Measurements from ENCODE around the gene MPDU1. TPM values are rescaled to one million over a fixed set of nuclear protein-coding genes. Genes with fewer than 3 reads are reported as not detected.

MPDU1 gene
- total RNA-seq, 1 donor from 2014 or later, result 167 TPM

DNA sequence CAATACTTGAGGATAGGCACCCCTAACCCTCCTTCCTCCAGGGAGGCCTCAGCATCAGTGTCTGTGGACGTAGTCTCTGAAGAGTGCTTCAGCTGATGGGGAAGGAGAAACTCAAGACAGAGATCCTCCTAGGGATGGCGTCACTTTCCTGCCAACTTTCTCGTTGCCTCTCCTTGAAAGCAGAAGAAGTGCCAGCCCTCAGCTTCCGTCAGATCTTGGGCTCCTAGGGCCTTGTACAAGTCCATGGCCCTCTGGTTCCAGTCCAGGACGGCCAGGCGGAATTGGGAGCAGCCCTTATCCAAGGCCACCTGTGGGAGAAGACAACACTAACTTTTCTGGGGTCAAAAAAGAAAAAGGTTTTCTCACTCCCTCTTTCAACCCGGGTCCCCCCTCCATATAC, 42.7 kb downstream of the MPDU1 start:
- H3K4me3 Mint-ChIP-seq, result peak overlapping the region; percentile 95
- DNase-seq (ENCODE audit: low spot score), result no peak
- no peaks in the 10 kb centered on the region for H3K79me2 ChIP-seq (ENCODE audit: low read depth)
- H3K4me1 Mint-ChIP-seq, result peaks cover 22% of the 10 kb centered on the region
- peak overlapping the region; percentile 86 for H3K4me2 ChIP-seq
- no peaks in the 10 kb centered on the region for H3K27me3 ChIP-seq
- H3F3A ChIP-seq (ENCODE audit: low read depth), result peaks cover 13% of the 10 kb centered on the region
- H3K27ac Mint-ChIP-seq, result no peak overlapping the region
- H3K9me3 Mint-ChIP-seq, result peaks cover 2% of the 10 kb centered on the region
- peak overlapping the region; percentile 92 for H3K4me3 ChIP-seq
- no peaks in the 10 kb centered on the region for H3K36me3 ChIP-seq
- H4K20me1 ChIP-seq (ENCODE audit: low read depth), result no peaks in the 10 kb centered on the region
- H3K4me1 ChIP-seq, result peaks cover 4% of the 10 kb centered on the region
- no peaks in the 10 kb centered on the region for H3K9me3 ChIP-seq (ENCODE audit: low read depth)
- peaks cover 6% of the 10 kb centered on the region for H3K36me3 Mint-ChIP-seq
- H3K27ac ChIP-seq, result no peak overlapping the region
- no peak overlapping the region for H2AFZ ChIP-seq (replicated peaks)
- peaks cover 12% of the 10 kb centered on the region for H3K27me3 Mint-ChIP-seq (ENCODE audit: insufficient read depth, low read depth)
- no peak for TF ChIP-seq EZH2 (IDR thresholded peaks at IDR 0.05)
- no peak overlapping the region for H3K9ac ChIP-seq

- H3K4me2 ChIP-seq, result peak overlapping the region; percentile 86
- H3K27ac Mint-ChIP-seq, result peak overlapping the region; percentile 96
- peaks cover 22% of the 10 kb centered on the region for H3K4me1 Mint-ChIP-seq
- H2AFZ ChIP-seq (replicated peaks), result peak overlapping the region; percentile 86
- TF ChIP-seq EZH2phosphoT487 (IDR thresholded peaks at IDR 0.05), result no peak
- TF ChIP-seq EZH2 (IDR thresholded peaks at IDR 0.05), result no peak
- TF ChIP-seq, protein P1, sequence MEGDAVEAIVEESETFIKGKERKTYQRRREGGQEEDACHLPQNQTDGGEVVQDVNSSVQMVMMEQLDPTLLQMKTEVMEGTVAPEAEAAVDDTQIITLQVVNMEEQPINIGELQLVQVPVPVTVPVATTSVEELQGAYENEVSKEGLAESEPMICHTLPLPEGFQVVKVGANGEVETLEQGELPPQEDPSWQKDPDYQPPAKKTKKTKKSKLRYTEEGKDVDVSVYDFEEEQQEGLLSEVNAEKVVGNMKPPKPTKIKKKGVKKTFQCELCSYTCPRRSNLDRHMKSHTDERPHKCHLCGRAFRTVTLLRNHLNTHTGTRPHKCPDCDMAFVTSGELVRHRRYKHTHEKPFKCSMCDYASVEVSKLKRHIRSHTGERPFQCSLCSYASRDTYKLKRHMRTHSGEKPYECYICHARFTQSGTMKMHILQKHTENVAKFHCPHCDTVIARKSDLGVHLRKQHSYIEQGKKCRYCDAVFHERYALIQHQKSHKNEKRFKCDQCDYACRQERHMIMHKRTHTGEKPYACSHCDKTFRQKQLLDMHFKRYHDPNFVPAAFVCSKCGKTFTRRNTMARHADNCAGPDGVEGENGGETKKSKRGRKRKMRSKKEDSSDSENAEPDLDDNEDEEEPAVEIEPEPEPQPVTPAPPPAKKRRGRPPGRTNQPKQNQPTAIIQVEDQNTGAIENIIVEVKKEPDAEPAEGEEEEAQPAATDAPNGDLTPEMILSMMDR (IDR thresholded peaks at IDR 0.05), result no peak
- peaks cover 12% of the 10 kb centered on the region for H3K27me3 Mint-ChIP-seq (ENCODE audit: insufficient read depth, low read depth)
- H3K9me3 ChIP-seq (ENCODE audit: low read depth), result no peaks in the 10 kb centered on the region
- H3K9ac ChIP-seq, result peak overlapping the region; percentile 88
- no peaks in the 10 kb centered on the region for H3K36me3 ChIP-seq
- H3F3A ChIP-seq (ENCODE audit: low read depth), result peaks cover 13% of the 10 kb centered on the region
- H3K27ac ChIP-seq, result no peak overlapping the region
- DNase-seq (ENCODE audit: low spot score), result no peak
- peaks cover 6% of the 10 kb centered on the region for H3K36me3 Mint-ChIP-seq
- H4K20me1 ChIP-seq (ENCODE audit: low read depth), result no peaks in the 10 kb centered on the region
- H3K4me3 Mint-ChIP-seq, result peak overlapping the region; percentile 95
- H3K4me3 ChIP-seq, result peak overlapping the region; percentile 92
- peaks cover 4% of the 10 kb centered on the region for H3K4me1 ChIP-seq
- no peaks in the 10 kb centered on the region for H3K79me2 ChIP-seq (ENCODE audit: low read depth)
- H3K27me3 ChIP-seq, result no peaks in the 10 kb centered on the region
- H3K9me3 Mint-ChIP-seq, result peaks cover 2% of the 10 kb centered on the region
Observed at GRCh38 chr17:7626956-7627249, 43.3 kb downstream of the MPDU1 start.

DNA sequence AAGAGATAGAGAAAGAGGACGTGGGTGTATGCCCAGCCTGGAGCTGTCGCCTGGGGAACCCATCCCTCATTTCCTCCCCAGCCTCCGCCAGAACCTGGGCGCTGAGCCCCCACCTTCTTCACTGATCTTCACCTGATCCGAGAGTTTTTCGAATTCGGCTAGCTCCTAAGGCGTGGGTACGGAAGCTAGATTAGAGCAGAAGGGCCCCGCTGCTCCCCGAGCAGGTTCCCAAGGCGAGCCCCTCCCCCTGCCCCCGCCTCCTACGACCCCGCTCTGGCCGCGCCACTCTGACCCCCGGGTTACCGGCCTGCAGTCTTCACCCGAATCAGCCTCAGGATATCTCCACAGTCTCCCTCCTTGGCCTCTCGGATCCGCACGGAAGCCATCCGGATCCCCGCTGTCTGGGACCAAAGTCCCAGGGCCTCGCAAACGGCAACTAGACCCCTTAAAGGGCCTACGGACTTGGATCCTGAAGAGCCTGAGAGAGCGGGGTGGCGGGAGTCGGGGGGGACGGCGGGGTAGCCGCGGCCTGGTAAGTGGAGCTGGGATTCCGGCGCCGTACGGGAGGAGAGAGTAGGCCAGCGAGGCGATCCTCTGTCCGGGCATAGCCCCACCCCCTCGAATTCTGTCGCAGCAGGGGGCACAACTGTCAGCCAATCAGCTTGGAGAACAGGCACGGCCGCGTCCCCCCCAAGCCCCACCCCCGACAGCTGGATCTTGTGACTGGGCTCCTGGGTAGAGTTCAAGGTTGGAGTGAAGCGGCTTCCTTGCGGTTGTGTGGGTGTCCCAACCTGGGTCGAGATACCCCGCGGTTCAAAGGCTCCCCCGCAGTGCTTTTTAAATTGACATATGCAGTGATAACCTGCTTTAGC, 43.8 kb downstream of the MPDU1 start, which contains the start of gene SAT2:
Gene SAT2 (minus strand): TSS at position 572 of the 872 bp plus-strand sequence. CDS start 186 bp downstream, at position 386.
- no peaks in the 10 kb centered on the region for H3K27me3 ChIP-seq
- H3K36me3 ChIP-seq, result no peaks in the 10 kb centered on the region
- H3K4me3 ChIP-seq, result peak within 1 kb of the TSS; percentile 92
- Mint-ChIP-seq H3K4me3 (peak within 1 kb of the TSS; percentile 95), H3K27ac (peak within 1 kb of the TSS; percentile 96), H3K9me3 (peaks cover 2% of the 10 kb centered on the region), H3K36me3 (peaks cover 6% of the 10 kb centered on the region), H3K4me1 (peaks cover 24% of the 10 kb centered on the region), H3K27me3 (ENCODE audit: insufficient read depth, low read depth) (peaks cover 12% of the 10 kb centered on the region)
- peak within 1 kb of the TSS; percentile 86 for H3K4me2 ChIP-seq
- no peaks in the 10 kb centered on the region for H3K9me3 ChIP-seq (ENCODE audit: low read depth)
- TF ChIP-seq, protein P1 (IDR thresholded peaks at IDR 0.05), result no peak
- TF ChIP-seq EZH2phosphoT487 (IDR thresholded peaks at IDR 0.05), result no peak
- peak; percentile 28 for TF ChIP-seq EZH2 (IDR thresholded peaks at IDR 0.05)
- H3K4me1 ChIP-seq, result peaks cover 4% of the 10 kb centered on the region
- H3F3A ChIP-seq (ENCODE audit: low read depth), result peaks cover 13% of the 10 kb centered on the region
- H3K9ac ChIP-seq, result peak within 1 kb of the TSS; percentile 88
- DNase-seq (ENCODE audit: low spot score), result peak; percentile 94
- peak within 1 kb of the TSS; percentile 86 for H3K27ac ChIP-seq
- H3K79me2 ChIP-seq (ENCODE audit: low read depth), result no peaks in the 10 kb centered on the region
- H4K20me1 ChIP-seq (ENCODE audit: low read depth), result no peaks in the 10 kb centered on the region
- H2AFZ ChIP-seq (replicated peaks), result peak within 1 kb of the TSS; percentile 86

Measured in neural progenitor cell (in vitro differentiated cells).